T47D (cell line): Measurements from ENCODE around the gene DNAJB5.

ENCODE experiments used
- DNase-seq, 2 experiments: peaks; one replicate each; pipeline versions ENCODE4 v3.0.0 to v3.0.0-alpha.2; 2011 to 2012; ENCODE audit warnings: low read depth in 1 of 2, low spot score in 1 of 2
- JUND ChIP-seq: IDR thresholded peaks from 2 replicates; pipeline ENCODE4 v1.6.1; 2012; ENCODE audit warnings: low read depth
- in situ Hi-C: cut with HindIII; loops from 2 replicates; pipeline ENCODE4 v1.10.0; 2016; ENCODE audit warnings: low sequenced_read_pairs, low pct_unique_long_range_greater_than_20kb

Gene DNAJB5

GRCh38 chr9:35027374-35027773 lies 37.8 kb downstream of the DNAJB5 start:
- DNase-seq, result no peak
- in situ Hi-C loops, result no loop called here
- no peak for TF ChIP-seq JUND

- in situ Hi-C loops, result no loop called here
- no peak for TF ChIP-seq JUND
- no peak for DNase-seq
These were observed 38.3 kb downstream of the DNAJB5 start for GRCh38 chr9:35027860-35028259.

GRCh38 chr9:35028341-35028740 lies 38.8 kb downstream of the DNAJB5 start:
- DNase-seq, result no peak
- in situ Hi-C loops, result no loop called here
- no peak for TF ChIP-seq JUND

GRCh38 chr9:35029241-35029640 lies 39.7 kb downstream of the DNAJB5 start:
- in situ Hi-C loops, result no loop called here
- no peak for TF ChIP-seq JUND
- no peak for DNase-seq

GRCh38 chr9:35029852-35030251 lies 40.3 kb downstream of the DNAJB5 start:
- TF ChIP-seq JUND, result no peak
- in situ Hi-C loops, result no loop called here
- DNase-seq, result peak in 1 of 2 experiments; percentile 55

- DNase-seq, result no peak
- in situ Hi-C loops, result no loop called here
These were observed 43.6 kb downstream of the DNAJB5 start for GRCh38 chr9:35033101-35033500.

GRCh38 chr9:35035851-35036701 lies 46.5 kb downstream of the DNAJB5 start:
- no peak for TF ChIP-seq JUND
- in situ Hi-C loops, result no loop called here
- DNase-seq, result no peak

More at GRCh38 chr9:35033101-35033500, 43.6 kb downstream of the DNAJB5 start:
- TF ChIP-seq JUND, result no peak

GRCh38 chr9:35042081-35042604 lies 52.6 kb downstream of the DNAJB5 start:
- no peak for DNase-seq
- in situ Hi-C loops, result no loop called here
- TF ChIP-seq JUND, result no peak

GRCh38 chr9:35042891-35043545 lies 53.5 kb downstream of the DNAJB5 start:
- no peak for DNase-seq
- TF ChIP-seq JUND, result no peak
- in situ Hi-C loops, result no loop called here

- no peak for DNase-seq
- no peak for TF ChIP-seq JUND
- in situ Hi-C loops, result no loop called here
These were observed 54.5 kb downstream of the DNAJB5 start for GRCh38 chr9:35044071-35044470.
